Neural progenitor cell (in vitro differentiated cells): ENCODE results near the gene COX10. TPM values are rescaled to one million over a fixed set of nuclear protein-coding genes. Genes with fewer than 3 reads are reported as not detected.

Experiments
- DNase-seq: peaks from one replicate; pipeline ENCODE4 v3.0.0-alpha.2; 2016; ENCODE audit warnings: low spot score
- H2AFZ ChIP-seq: fragments of 200-600 bp; sonication (generic); replicated peaks from 2 replicates; pipeline ENCODE4 v1.6.1; 2016; ENCODE audit warnings: antibody characterized with exemption
- H3F3A ChIP-seq: fragments of 200-600 bp; sonication (generic); 2 replicates; pipeline ENCODE4 v1.6.1; 2016; ENCODE audit warnings: antibody characterized with exemption, low read depth
- H3K27ac ChIP-seq: fragments of 200-600 bp; sonication (generic); 2 replicates; pipeline ENCODE4 v1.5.1; 2016; ENCODE audit warnings: mild to moderate bottlenecking
- H3K27me3 ChIP-seq: fragments of 200-600 bp; sonication (generic); 2 replicates; pipeline ENCODE4 v1.6.1; 2016; ENCODE audit warnings: mild to moderate bottlenecking, moderate library complexity
- H3K36me3 ChIP-seq: fragments of 200-600 bp; sonication (generic); 2 replicates; pipeline ENCODE4 v1.5.1; 2016
- H3K4me1 ChIP-seq: fragments of 200-600 bp; sonication (generic); 2 replicates; pipeline ENCODE4 v1.6.1; 2016; ENCODE audit warnings: mixed run types
- H3K4me2 ChIP-seq: fragments of 200-600 bp; sonication (generic); 2 replicates; pipeline ENCODE4 v1.6.1; 2016
- H3K4me3 ChIP-seq: fragments of 200-600 bp; sonication (generic); 2 replicates; pipeline ENCODE4 v1.5.1; 2016
- H3K79me2 ChIP-seq: fragments of 200-600 bp; sonication (generic); 2 replicates; pipeline ENCODE4 v1.6.1; 2016; ENCODE audit warnings: low read depth
- H3K9ac ChIP-seq: fragments of 200-600 bp; sonication (generic); 2 replicates; pipeline ENCODE4 v1.6.1; 2016
- H3K9me3 ChIP-seq: fragments of 200-600 bp; sonication (generic); 2 replicates; pipeline ENCODE4 v1.5.1; 2016; ENCODE audit warnings: low read depth
- H4K20me1 ChIP-seq: fragments of 200-600 bp; sonication (generic); 2 replicates; pipeline ENCODE4 v1.6.1; 2016; ENCODE audit warnings: low read depth
- H3K27ac Mint-ChIP-seq: 3 replicates; pipeline ENCODE4 v1.8.0; 2021; ENCODE audit warnings: mixed read lengths
- H3K27me3 Mint-ChIP-seq: 2 replicates; pipeline ENCODE4 v1.8.0; 2022; ENCODE audit warnings: low read depth, mild to moderate bottlenecking, inconsistent platforms, moderate library complexity, mixed read lengths; ENCODE audit not compliant: insufficient read depth
- H3K36me3 Mint-ChIP-seq: 3 replicates; pipeline ENCODE4 v1.8.0; 2021; ENCODE audit warnings: mixed read lengths
- H3K4me1 Mint-ChIP-seq: 3 replicates; pipeline ENCODE4 v1.8.0; 2021; ENCODE audit warnings: mixed read lengths
- H3K4me3 Mint-ChIP-seq: 3 replicates; pipeline ENCODE4 v1.8.0; 2021; ENCODE audit warnings: mild to moderate bottlenecking, moderate library complexity, mixed read lengths
- H3K9me3 Mint-ChIP-seq: 3 replicates; pipeline ENCODE4 v1.8.0; 2020; ENCODE audit warnings: mixed read lengths
- EZH2 ChIP-seq: fragments of 200-600 bp; sonication (generic); IDR thresholded peaks from 2 replicates; pipeline ENCODE4 v1.6.1; 2017; ENCODE audit warnings: antibody characterized with exemption, mild to moderate bottlenecking, moderate library complexity
- EZH2phosphoT487 ChIP-seq: fragments of 200-600 bp; sonication (generic); IDR thresholded peaks from 2 replicates; pipeline ENCODE4 v1.6.1; 2017; ENCODE audit warnings: antibody characterized with exemption
- total RNA-seq: library from RNA; depleted of rRNA; stranded (reverse); fragments of >200 nt; gene quantifications from 2 replicates; pipeline ENCODE4 v1.2.3, GENCODE V29; 2015; ENCODE audit warnings: low replicate concordance
- TF ChIP-seq, protein P1 (sequence below): fragments of 200-600 bp; sonication (generic); IDR thresholded peaks from 2 replicates; pipeline ENCODE4 v1.5.1; 2017; ENCODE audit warnings: antibody characterized with exemption, mild to moderate bottlenecking

Gene COX10
- total RNA-seq, 1 donor from 2014 or later, result 18.0 TPM

GRCh38 chr17:14104734-14105133, 35.4 kb downstream of the COX10 start:
- no peaks in the 10 kb centered on the region for H3K36me3 ChIP-seq
- no peak overlapping the region for H3K9ac ChIP-seq
- Mint-ChIP-seq H3K27ac (no peak overlapping the region), H3K4me1 (no peaks in the 10 kb centered on the region), H3K27me3 (no peaks in the 10 kb centered on the region), H3K9me3 (no peaks in the 10 kb centered on the region), H3K36me3 (peaks cover 3% of the 10 kb centered on the region), H3K4me3 (no peak overlapping the region)
- peaks cover 7% of the 10 kb centered on the region for H3K79me2 ChIP-seq
- H3K4me2 ChIP-seq, result no peak overlapping the region
- H3K9me3 ChIP-seq, result no peaks in the 10 kb centered on the region
- TF ChIP-seq, protein P1, sequence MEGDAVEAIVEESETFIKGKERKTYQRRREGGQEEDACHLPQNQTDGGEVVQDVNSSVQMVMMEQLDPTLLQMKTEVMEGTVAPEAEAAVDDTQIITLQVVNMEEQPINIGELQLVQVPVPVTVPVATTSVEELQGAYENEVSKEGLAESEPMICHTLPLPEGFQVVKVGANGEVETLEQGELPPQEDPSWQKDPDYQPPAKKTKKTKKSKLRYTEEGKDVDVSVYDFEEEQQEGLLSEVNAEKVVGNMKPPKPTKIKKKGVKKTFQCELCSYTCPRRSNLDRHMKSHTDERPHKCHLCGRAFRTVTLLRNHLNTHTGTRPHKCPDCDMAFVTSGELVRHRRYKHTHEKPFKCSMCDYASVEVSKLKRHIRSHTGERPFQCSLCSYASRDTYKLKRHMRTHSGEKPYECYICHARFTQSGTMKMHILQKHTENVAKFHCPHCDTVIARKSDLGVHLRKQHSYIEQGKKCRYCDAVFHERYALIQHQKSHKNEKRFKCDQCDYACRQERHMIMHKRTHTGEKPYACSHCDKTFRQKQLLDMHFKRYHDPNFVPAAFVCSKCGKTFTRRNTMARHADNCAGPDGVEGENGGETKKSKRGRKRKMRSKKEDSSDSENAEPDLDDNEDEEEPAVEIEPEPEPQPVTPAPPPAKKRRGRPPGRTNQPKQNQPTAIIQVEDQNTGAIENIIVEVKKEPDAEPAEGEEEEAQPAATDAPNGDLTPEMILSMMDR, result no peak
- TF ChIP-seq EZH2phosphoT487 (no peak), EZH2 (no peak)
- H2AFZ ChIP-seq, result no peak overlapping the region
- no peaks in the 10 kb centered on the region for H3K4me1 ChIP-seq
- H3K27me3 ChIP-seq, result no peaks in the 10 kb centered on the region
- no peak for DNase-seq
- H3K4me3 ChIP-seq, result no peak overlapping the region
- no peak overlapping the region for H3K27ac ChIP-seq
- H4K20me1 ChIP-seq, result peaks cover 4% of the 10 kb centered on the region
- H3F3A ChIP-seq, result no peaks in the 10 kb centered on the region

GRCh38 chr17:14107889-14108288, 38.6 kb downstream of the COX10 start:
- peaks cover 2% of the 10 kb centered on the region for H3K4me1 Mint-ChIP-seq
- Histone ChIP-seq H4K20me1 (peaks cover 4% of the 10 kb centered on the region), H3K27me3 (no peaks in the 10 kb centered on the region), H2AFZ (no peak overlapping the region), H3K79me2 (peaks cover 9% of the 10 kb centered on the region), H3K36me3 (no peaks in the 10 kb centered on the region), H3K9ac (no peak overlapping the region), H3K9me3 (no peaks in the 10 kb centered on the region), H3K27ac (no peak overlapping the region), H3K4me1 (peaks cover 7% of the 10 kb centered on the region), H3F3A (no peaks in the 10 kb centered on the region), H3K4me3 (no peak overlapping the region), H3K4me2 (no peak overlapping the region)
- no peak for DNase-seq
- no peak overlapping the region for H3K27ac Mint-ChIP-seq
- H3K4me3 Mint-ChIP-seq, result no peak overlapping the region
- TF ChIP-seq EZH2 (no peak), EZH2phosphoT487 (no peak)
- TF ChIP-seq, protein P1, result no peak
- H3K9me3 Mint-ChIP-seq, result no peaks in the 10 kb centered on the region
- peaks cover 2% of the 10 kb centered on the region for H3K27me3 Mint-ChIP-seq
- H3K36me3 Mint-ChIP-seq, result no peaks in the 10 kb centered on the region

DNA sequence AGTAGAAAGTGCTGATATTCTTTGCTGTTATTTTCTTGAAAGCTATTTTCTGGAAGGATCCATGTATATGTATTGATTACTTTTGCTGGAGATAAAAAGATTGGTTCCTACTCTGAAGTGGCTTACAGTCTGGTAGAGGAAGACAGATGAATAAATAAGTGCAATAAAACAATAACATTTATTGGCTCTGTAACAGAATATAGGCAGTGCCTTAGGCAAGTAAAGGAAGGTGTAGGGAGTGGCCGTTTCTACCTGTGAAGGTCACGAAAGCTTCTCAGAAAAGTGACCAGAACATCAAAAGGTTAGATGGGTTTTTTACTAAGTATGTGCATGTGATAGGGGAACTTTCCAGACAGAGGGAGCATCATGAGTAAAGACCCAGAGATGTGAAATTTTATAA, 43.1 kb downstream of the COX10 start:
- Histone ChIP-seq H3K4me2 (no peak overlapping the region), H3F3A (no peaks in the 10 kb centered on the region), H3K4me1 (peaks cover 7% of the 10 kb centered on the region), H3K27ac (no peak overlapping the region), H3K36me3 (no peaks in the 10 kb centered on the region), H3K9me3 (no peaks in the 10 kb centered on the region), H3K4me3 (no peak overlapping the region), H4K20me1 (peaks cover 4% of the 10 kb centered on the region), H3K9ac (no peak overlapping the region), H2AFZ (no peak overlapping the region), H3K27me3 (no peaks in the 10 kb centered on the region), H3K79me2 (peaks cover 9% of the 10 kb centered on the region)
- TF ChIP-seq, protein P1, result no peak
- no peak for TF ChIP-seq EZH2phosphoT487
- TF ChIP-seq EZH2, result no peak
- peaks cover 2% of the 10 kb centered on the region for H3K27me3 Mint-ChIP-seq
- H3K4me3 Mint-ChIP-seq, result no peak overlapping the region
- DNase-seq, result no peak
- peaks cover 4% of the 10 kb centered on the region for H3K9me3 Mint-ChIP-seq
- H3K36me3 Mint-ChIP-seq, result peaks cover 3% of the 10 kb centered on the region
- peaks cover 2% of the 10 kb centered on the region for H3K4me1 Mint-ChIP-seq
- no peak overlapping the region for H3K27ac Mint-ChIP-seq
